Large intestine (tissue), 3 donors: ENCODE results near the gene DISC1. TPM values are rescaled to one million over a fixed set of nuclear protein-coding genes. Genes with fewer than 3 reads are reported as not detected.
A peak's percentile ranks its signal among the peaks of the same experiment; 100 is the strongest.

Experiments
- DNase-seq, 2 donors: peaks; one replicate each; pipeline versions ENCODE4 v3.0.0 to v3.0.0-alpha.2; 2013
- H3K27ac ChIP-seq: one replicate; pipeline ENCODE4 v1.5.1; 2013; ENCODE audit warnings: low read length
- H3K27me3 ChIP-seq: 2 replicates; pipeline ENCODE4 v1.6.1; 2013; ENCODE audit warnings: low read length; ENCODE audit not compliant: control insufficient read depth, insufficient read depth
- H3K36me3 ChIP-seq: 2 replicates; pipeline ENCODE4 v1.6.1; 2013; ENCODE audit warnings: low read length; ENCODE audit not compliant: control insufficient read depth, insufficient read depth
- H3K4me1 ChIP-seq: one replicate; pipeline ENCODE4 v1.6.1; 2013; ENCODE audit warnings: low read length; ENCODE audit not compliant: control insufficient read depth, insufficient read depth
- H3K4me3 ChIP-seq: one replicate; pipeline ENCODE4 v1.5.1; 2013; ENCODE audit warnings: low read length
- H3K9me3 ChIP-seq: one replicate; pipeline ENCODE4 v1.6.1; 2013; ENCODE audit warnings: mild to moderate bottlenecking, low read depth, low read length, moderate library complexity; ENCODE audit not compliant: control insufficient read depth
- WGBS: methylation state at CpG from one replicate; pipeline ENCODE4 v1.1.5; 2013; ENCODE audit warnings: low lambda C conversion rate; ENCODE audit not compliant: insufficient coverage; 5-methylcytosine and 5-hydroxymethylcytosine counted together
- polyA plus RNA-seq: library from polyadenylated mRNA; unstranded; fragments of 120-200 nt; gene quantifications from one replicate; pipeline ENCODE4 v1.2.1, GENCODE V29; 2013

DISC1 gene
- polyA plus RNA-seq, 1 donor, result 2.4 TPM

DNA sequence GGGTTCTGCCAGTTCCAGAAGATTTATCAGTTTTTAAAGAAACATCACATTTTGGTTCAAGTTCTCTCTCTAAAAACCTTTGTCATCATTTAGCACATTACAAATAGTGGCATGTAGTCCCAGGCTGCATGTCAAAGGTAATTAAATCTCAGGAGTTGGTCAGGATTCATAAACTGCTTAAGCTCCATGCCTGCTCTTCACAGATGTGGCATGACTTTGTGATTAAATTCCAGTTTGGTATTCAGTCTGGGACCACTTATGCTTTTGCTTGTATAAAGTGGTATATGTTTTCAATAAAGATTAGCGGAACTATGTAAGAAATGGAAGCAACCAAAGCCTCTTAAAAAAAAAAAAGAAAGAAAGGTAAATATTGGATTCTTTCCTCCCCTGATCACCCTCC, 408.0 kb downstream of the DISC1 start:
- WGBS, result 100% methylated on average over 1 of the region's 1 CpG
- Histone ChIP-seq H3K4me3 (no peak overlapping the region), H3K36me3 (no peaks in the 10 kb centered on the region), H3K9me3 (no peaks in the 10 kb centered on the region), H3K27me3 (no peaks in the 10 kb centered on the region), H3K27ac (no peak overlapping the region), H3K4me1 (no peaks in the 10 kb centered on the region)
- DNase-seq, result no peak

DNA sequence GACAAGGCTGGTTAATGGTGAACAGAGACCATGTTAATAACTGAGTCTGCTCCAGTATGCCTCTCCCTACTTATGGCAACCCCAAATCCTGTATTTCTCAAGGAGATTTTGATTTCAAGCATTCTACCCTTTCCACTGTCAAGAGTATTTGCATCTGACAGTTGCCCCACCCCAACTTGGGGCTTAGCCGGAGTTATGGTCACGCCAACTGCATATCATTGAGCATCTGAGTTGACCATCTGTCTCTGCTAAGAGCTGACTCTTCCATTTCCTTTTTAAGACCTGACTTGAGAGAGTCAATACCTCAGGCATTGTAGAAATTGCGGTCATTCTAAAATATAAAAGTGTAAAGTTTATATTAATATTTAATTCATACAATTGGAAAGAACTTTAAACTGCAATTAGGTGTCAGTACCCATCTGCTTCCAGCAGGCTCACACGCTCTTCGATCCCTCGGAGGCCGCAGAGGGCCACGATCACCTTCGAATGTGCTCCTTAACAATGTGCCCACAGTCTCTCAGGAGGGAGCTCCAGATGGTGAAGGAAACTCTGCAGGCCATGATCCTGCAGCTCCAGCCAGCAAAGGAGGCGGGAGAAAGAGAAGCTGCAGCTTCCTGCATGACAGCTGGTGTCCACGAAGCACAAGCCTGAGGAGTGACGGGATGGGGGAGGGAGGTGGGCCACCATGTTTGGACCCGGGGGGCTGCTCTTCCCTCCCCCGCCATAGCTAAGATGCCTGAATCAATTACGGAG, 409.8 kb downstream of the DISC1 start:
- DNase-seq, result no peak
- no peak overlapping the region for H3K4me3 ChIP-seq
- H3K36me3 ChIP-seq, result no peaks in the 10 kb centered on the region
- no peak overlapping the region for H3K27ac ChIP-seq
- WGBS, result no CpG with 5 or more reads among the region's 15 CpGs
- no peaks in the 10 kb centered on the region for H3K27me3 ChIP-seq
- no peaks in the 10 kb centered on the region for H3K9me3 ChIP-seq
- no peaks in the 10 kb centered on the region for H3K4me1 ChIP-seq

DNA sequence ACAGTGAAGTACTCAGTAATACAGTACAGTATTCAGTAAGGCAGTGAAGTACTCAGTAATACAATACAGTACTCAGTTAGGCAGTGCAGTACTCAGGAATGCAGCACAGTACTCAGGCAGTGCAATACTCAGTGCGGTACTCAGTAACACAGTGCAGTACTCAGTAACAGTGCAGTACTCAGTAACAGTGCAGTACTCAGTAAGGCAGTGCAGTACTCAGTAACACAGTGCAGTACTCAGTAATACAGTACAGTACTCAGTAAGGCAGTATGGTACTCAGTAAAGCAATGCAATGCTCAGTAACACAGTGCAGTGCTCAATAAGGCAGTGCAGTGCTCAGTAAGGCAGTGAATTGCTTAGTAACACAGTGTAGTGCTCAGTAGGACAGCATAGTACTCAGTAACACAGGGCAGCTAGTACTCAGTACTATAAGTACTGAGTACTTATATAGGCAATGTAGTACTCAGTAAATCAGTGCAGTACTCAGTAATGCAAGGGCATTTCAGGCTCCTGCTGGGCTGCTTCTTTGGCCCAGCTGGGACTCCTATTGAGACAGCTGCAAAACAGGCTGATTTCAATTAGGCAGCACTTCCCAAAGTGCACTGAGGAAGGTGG, 411.3 kb downstream of the DISC1 start:
- H3K36me3 ChIP-seq, result no peaks in the 10 kb centered on the region
- no peak for DNase-seq
- H3K27me3 ChIP-seq, result no peaks in the 10 kb centered on the region
- WGBS, result no CpG with 5 or more reads among the region's 1 CpG
- no peaks in the 10 kb centered on the region for H3K9me3 ChIP-seq
- no peaks in the 10 kb centered on the region for H3K4me1 ChIP-seq
- H3K27ac ChIP-seq, result no peak overlapping the region
- H3K4me3 ChIP-seq, result no peak overlapping the region

DNA sequence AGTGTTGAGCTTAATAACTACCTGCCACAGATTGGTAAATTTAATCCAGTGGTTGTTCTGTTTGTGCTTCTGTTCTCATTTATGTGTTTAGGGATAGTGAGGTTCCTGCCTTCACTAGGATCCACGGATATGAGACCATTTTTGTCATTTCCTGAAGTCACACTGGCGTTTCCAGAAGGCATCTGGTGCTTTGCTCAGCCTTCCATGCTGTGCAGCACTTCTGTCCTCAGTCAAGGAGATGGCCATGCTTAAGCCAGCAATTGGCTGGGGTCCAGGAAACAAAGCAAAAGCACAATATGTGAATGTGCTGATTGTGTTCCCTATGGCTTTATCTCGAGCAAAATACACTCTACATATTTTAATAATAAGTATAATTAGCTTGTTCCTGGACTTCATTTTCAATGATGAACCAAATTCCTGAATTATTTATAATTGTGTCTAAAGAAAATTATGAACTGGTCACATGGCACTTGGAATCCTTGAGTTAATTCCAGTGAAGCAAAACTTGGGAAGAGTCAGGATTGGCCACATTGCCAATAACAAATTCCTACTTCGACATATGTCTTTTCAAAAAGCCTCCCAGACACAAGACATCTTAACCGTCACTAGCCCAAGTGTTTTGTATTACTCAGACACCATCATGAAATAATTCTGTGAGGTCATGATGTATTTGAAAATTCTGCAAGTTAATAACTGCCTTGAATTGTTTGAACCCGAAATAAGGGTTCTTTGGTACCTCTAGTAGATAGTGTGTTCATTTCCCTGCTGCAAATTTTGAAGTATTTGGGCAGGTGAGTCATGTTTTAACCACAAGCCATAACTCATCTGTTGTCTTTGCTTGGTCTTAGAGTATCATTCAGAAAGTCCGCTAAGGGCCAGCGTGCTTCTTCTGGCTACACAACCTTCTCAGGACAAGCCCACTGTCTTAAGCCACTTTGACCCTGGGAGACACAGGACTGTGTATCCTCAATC, 412.4 kb downstream of the DISC1 start:
- WGBS, result 93% methylated on average over 2 of the region's 8 CpGs
- H3K4me3 ChIP-seq, result no peak overlapping the region
- H3K27me3 ChIP-seq, result no peaks in the 10 kb centered on the region
- no peaks in the 10 kb centered on the region for H3K4me1 ChIP-seq
- no peak for DNase-seq
- H3K27ac ChIP-seq, result no peak overlapping the region
- no peaks in the 10 kb centered on the region for H3K36me3 ChIP-seq
- H3K9me3 ChIP-seq, result no peaks in the 10 kb centered on the region

DNA sequence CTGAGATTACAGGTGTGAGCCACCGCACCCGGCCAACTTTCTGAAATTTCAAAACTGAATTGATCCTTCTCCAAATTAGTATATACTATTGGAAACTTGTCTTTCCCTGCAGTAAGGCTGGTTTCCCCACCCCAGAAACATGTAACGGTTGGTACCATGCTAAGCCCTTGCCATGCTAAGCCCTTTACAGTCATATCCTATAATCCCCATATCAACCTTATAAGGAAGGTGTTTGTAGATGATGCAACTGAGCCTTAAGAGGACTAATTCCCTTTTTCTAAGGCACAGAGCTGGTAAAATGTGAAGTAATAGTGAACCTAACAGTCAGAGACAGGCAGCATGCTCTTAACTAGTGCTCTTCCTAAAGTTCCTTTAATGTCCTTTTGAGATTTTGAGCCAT, 413.7 kb downstream of the DISC1 start:
- Histone ChIP-seq H3K27me3 (no peaks in the 10 kb centered on the region), H3K36me3 (no peaks in the 10 kb centered on the region), H3K4me1 (no peaks in the 10 kb centered on the region), H3K4me3 (no peak overlapping the region), H3K27ac (no peak overlapping the region), H3K9me3 (no peaks in the 10 kb centered on the region)
- DNase-seq, result no peak
- WGBS, result no CpG with 5 or more reads among the region's 3 CpGs

DNA sequence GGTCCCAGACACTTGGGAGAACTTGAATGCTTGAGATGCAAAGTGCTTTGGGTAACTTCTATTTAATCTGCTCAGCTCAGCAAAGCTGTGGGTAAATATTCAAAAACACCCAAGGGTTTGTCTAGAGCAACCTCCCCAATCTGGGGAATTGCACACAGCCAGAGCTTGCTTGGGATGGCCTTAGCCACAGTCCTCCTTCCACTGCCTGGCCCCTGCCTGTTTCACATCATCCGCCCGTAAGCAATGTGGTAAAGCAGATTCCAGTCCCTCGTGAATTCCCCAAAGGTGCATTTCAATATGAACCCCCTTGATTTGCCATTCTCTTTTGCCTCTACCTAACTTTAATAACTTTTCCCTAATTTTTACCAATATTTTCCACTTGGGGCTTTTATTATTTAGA, 418.1 kb downstream of the DISC1 start:
- no peaks in the 10 kb centered on the region for H3K9me3 ChIP-seq
- 86% methylated on average over 3 of the region's 3 CpGs for WGBS
- H3K27me3 ChIP-seq, result no peaks in the 10 kb centered on the region
- H3K27ac ChIP-seq, result no peak overlapping the region
- H3K4me1 ChIP-seq, result no peaks in the 10 kb centered on the region
- H3K36me3 ChIP-seq, result no peaks in the 10 kb centered on the region
- no peak overlapping the region for H3K4me3 ChIP-seq
- no peak for DNase-seq

DNA sequence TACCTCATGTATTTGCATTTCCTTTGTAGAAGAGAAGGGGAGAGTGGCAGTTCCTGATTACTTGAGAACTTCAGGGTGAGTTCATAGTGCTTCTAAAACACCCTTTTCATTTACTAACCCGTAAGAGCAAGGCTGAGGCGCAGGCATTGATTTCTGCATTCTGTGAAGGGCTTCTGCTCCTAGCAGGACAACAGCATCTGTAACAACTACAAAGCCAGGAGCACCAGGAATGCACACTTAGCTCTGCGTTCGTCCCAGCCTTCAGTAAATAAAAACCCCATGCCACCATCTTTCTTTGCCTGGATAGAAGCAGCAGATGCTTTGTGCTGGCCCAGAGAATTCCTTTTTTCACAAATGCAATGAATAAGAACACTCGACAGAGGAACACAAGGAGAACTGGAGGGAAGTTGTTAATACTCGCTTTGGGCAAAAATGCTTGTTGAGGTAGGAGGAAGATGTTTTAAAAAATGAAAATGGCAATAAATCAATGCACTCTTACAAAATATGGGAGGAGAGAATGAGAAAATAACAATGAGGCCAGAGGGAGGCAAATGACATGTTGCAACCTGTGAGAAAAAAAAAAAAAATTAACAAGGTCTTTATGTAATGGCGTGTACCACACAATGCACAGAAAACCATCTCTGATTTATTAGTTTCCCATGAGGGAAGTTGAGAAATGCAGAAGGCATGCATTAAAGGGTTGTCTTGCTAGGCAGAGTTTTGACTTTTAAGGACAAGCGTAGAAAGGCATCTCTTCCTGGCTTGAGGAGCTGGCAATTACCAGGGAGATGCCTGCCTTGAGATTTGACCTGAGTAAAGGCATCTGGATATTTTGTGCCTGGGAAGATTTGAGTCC, 418.8 kb downstream of the DISC1 start:
- Histone ChIP-seq H3K9me3 (no peaks in the 10 kb centered on the region), H3K27me3 (no peaks in the 10 kb centered on the region), H3K36me3 (no peaks in the 10 kb centered on the region), H3K4me3 (no peak overlapping the region), H3K4me1 (no peaks in the 10 kb centered on the region), H3K27ac (no peak overlapping the region)
- no CpG with 5 or more reads among the region's 8 CpGs for WGBS
- no peak for DNase-seq

DNA sequence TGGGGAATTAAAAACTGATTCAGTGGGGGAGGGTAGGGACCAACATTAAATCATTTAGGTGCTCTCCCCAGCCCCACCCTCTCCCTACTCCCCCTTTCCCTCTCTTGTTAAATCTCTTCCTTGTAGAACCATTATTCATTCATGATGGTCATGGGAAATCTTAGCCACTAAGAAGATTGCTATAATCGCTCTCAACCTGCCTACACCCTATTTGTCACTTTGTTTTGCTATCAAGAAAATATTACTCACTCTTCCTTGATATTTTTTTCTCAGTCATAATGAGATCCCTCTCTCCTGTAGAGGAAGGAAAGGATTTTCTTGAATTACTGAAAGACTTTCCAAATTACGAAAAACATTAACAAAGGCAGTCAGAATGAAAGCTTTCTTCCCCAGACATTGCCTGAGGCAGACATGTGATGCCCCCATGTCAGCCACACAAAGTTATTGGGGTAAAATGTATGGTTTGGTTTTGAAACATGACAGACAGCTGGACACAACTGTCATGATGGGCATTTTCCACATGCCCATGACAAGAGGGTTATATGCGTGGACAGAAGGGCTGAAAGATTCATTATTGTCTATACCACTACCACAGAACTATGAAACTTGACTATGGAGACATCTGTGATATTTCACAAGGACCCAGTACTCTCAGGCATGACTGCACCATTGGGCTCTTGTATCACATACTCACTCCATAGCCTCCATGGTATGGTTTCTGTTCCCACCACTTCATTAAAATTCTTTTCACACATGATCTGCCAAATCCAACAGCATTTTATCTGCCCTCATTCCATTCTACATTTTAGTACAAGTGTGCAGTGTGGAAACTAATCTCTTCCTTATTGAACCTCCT, 420.1 kb downstream of the DISC1 start:
- WGBS, result 100% methylated on average over 1 of the region's 3 CpGs
- Histone ChIP-seq H3K36me3 (no peaks in the 10 kb centered on the region), H3K9me3 (no peaks in the 10 kb centered on the region), H3K27ac (no peak overlapping the region), H3K4me3 (no peak overlapping the region), H3K4me1 (no peaks in the 10 kb centered on the region), H3K27me3 (no peaks in the 10 kb centered on the region)
- no peak for DNase-seq

DNA sequence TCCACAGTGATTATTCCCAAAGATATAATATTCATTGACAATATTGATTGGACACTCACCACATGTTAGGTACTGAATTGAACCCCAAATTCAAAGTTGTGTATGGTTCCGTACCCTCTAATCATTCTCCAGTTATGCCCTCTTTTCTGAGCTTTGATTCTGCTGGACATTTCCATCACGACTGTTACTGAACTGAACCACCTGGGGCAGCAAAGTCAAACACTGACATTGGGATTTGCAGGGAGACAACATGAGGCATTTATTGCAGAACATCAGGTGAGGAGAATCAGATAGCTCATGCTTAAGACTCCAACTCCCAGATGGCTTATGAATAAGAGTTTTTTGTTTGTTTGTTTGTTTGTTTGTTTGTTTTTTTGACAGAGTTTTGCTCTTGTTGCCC, 420.9 kb downstream of the DISC1 start:
- no peaks in the 10 kb centered on the region for H3K9me3 ChIP-seq
- H3K4me3 ChIP-seq, result no peak overlapping the region
- no peaks in the 10 kb centered on the region for H3K27me3 ChIP-seq
- no peaks in the 10 kb centered on the region for H3K4me1 ChIP-seq
- WGBS, result no CpG with 5 or more reads among the region's 2 CpGs
- peak in 1 of 2 donors; percentile 15 for DNase-seq
- H3K27ac ChIP-seq, result no peak overlapping the region
- no peaks in the 10 kb centered on the region for H3K36me3 ChIP-seq
